H9 (cell line): ENCODE data around the gene UBP1. TPM values are rescaled to one million over a fixed set of nuclear protein-coding genes. Genes with fewer than 3 reads are reported as not detected.

ENCODE experiments used
- DNase-seq: peaks from one replicate; pipeline ENCODE4 v3.0.0-alpha.2; 2017
- H2AFZ ChIP-seq: one replicate; pipeline ENCODE4 v1.6.1; 2013; ENCODE audit warnings: mild to moderate bottlenecking, low read length, control low read depth, moderate library complexity
- H2AK5ac ChIP-seq: 2 replicates; pipeline ENCODE4 v1.6.1; 2013; ENCODE audit warnings: low read length, control low read depth, mixed read lengths; ENCODE audit not compliant: insufficient read length
- H2BK120ac ChIP-seq: one replicate; pipeline ENCODE4 v1.6.1; 2013; ENCODE audit warnings: low read depth, mild to moderate bottlenecking, low read length, control low read depth, inconsistent platforms; ENCODE audit not compliant: poor library complexity, severe bottlenecking
- H2BK12ac ChIP-seq: 2 replicates; pipeline ENCODE4 v1.6.1; 2013; ENCODE audit warnings: low read length, control low read depth, mixed read lengths, low read depth; ENCODE audit not compliant: insufficient read length
- H2BK15ac ChIP-seq: 2 replicates; pipeline ENCODE4 v1.6.1; 2013; ENCODE audit warnings: low read depth, low read length, control low read depth
- H2BK20ac ChIP-seq: one replicate; pipeline ENCODE4 v1.6.1; 2013; ENCODE audit warnings: low read depth, mild to moderate bottlenecking, low read length, control low read depth, inconsistent platforms; ENCODE audit not compliant: poor library complexity, severe bottlenecking
- H2BK5ac ChIP-seq: 2 replicates; pipeline ENCODE4 v1.6.1; 2013; ENCODE audit warnings: low read length, control low read depth, mixed read lengths; ENCODE audit not compliant: insufficient read length
- H3K14ac ChIP-seq: 2 replicates; pipeline ENCODE4 v1.6.1; 2013; ENCODE audit warnings: low read length, control low read depth; ENCODE audit not compliant: insufficient read depth
- H3K18ac ChIP-seq: 2 replicates; pipeline ENCODE4 v1.6.1; 2013; ENCODE audit warnings: low read depth, mild to moderate bottlenecking, mixed read lengths, low read length, control low read depth; ENCODE audit not compliant: insufficient read length
- H3K23ac ChIP-seq: 2 replicates; pipeline ENCODE4 v1.6.1; 2013; ENCODE audit warnings: low read length, control low read depth, mixed read lengths, low read depth; ENCODE audit not compliant: insufficient read length
- H3K23me2 ChIP-seq: 2 replicates; pipeline ENCODE4 v1.6.1; 2013; ENCODE audit warnings: low read depth, mild to moderate bottlenecking, mixed read lengths, low read length, control low read depth; ENCODE audit not compliant: insufficient read length, poor library complexity, severe bottlenecking
- H3K27ac ChIP-seq: 2 replicates; pipeline ENCODE4 v1.5.1; 2013; ENCODE audit warnings: low read length, control low read depth, mixed read lengths, low read depth; ENCODE audit not compliant: insufficient read length
- H3K27me3 ChIP-seq: 2 replicates; pipeline ENCODE4 v1.6.1; 2013; ENCODE audit warnings: low read length, control low read depth, inconsistent platforms; ENCODE audit not compliant: insufficient read depth
- H3K4ac ChIP-seq: 2 replicates; pipeline ENCODE4 v1.6.1; 2013; ENCODE audit warnings: low read depth, mild to moderate bottlenecking, control low read depth, inconsistent platforms, low read length, moderate library complexity
- H3K4me1 ChIP-seq: 2 replicates; pipeline ENCODE4 v1.6.1; 2013; ENCODE audit warnings: low read length, control low read depth, inconsistent platforms; ENCODE audit not compliant: insufficient read depth
- H3K4me2 ChIP-seq: 2 replicates; pipeline ENCODE4 v1.6.1; 2013; ENCODE audit warnings: low read length, control low read depth, mixed read lengths; ENCODE audit not compliant: insufficient read length, insufficient read depth
- H3K56ac ChIP-seq: 2 replicates; pipeline ENCODE4 v1.6.1; 2013; ENCODE audit warnings: low read depth, mild to moderate bottlenecking, mixed read lengths, low read length, control low read depth; ENCODE audit not compliant: insufficient read length
- H3K79me1 ChIP-seq: 2 replicates; pipeline ENCODE4 v1.6.1; 2013; ENCODE audit warnings: low read depth, mild to moderate bottlenecking, moderate library complexity, low read length, control low read depth, inconsistent platforms; ENCODE audit not compliant: insufficient read depth, poor library complexity, severe bottlenecking
- H3K79me2 ChIP-seq: 2 replicates; pipeline ENCODE4 v1.6.1; 2013; ENCODE audit warnings: low read length, control low read depth, inconsistent platforms; ENCODE audit not compliant: insufficient read depth
- H3K9ac ChIP-seq: 2 replicates; pipeline ENCODE4 v1.6.1; 2013; ENCODE audit warnings: low read length, control low read depth, mixed read lengths; ENCODE audit not compliant: insufficient read length; ENCODE audit errors: extremely low read depth
- H3K9me3 ChIP-seq: one replicate; pipeline ENCODE4 v1.6.1; 2013; ENCODE audit warnings: low read depth, low read length, inconsistent platforms; ENCODE audit not compliant: control insufficient read depth
- H3T11ph ChIP-seq: one replicate; pipeline ENCODE4 v1.6.1; 2013; ENCODE audit warnings: mild to moderate bottlenecking, low read length, control low read depth, inconsistent platforms
- H4K20me1 ChIP-seq: one replicate; pipeline ENCODE4 v1.6.1; 2013; ENCODE audit not compliant: control insufficient read depth, insufficient read length, insufficient read depth
- H4K5ac ChIP-seq: 2 replicates; pipeline ENCODE4 v1.6.1; 2013; ENCODE audit warnings: low read depth, mild to moderate bottlenecking, mixed read lengths, low read length, control low read depth; ENCODE audit not compliant: insufficient read length
- H4K8ac ChIP-seq: replicated peaks from 2 replicates; pipeline ENCODE4 v1.6.1; 2013; ENCODE audit warnings: low read length, control low read depth, mixed read lengths, low read depth; ENCODE audit not compliant: insufficient read length
- H4K91ac ChIP-seq: 2 replicates; pipeline ENCODE4 v1.6.1; 2013; ENCODE audit warnings: low read depth, mild to moderate bottlenecking, moderate library complexity, mixed read lengths, low read length, control low read depth; ENCODE audit not compliant: insufficient read length
- H3K27ac Mint-ChIP-seq, 3 experiments: 2 replicates in 2 of 3; 3 replicates in 1 of 3; pipeline ENCODE4 v1.8.0; 2020 to 2021; ENCODE audit warnings: mixed read lengths in 3 of 3, mild to moderate bottlenecking in 1 of 3, moderate library complexity in 1 of 3
- H3K27me3 Mint-ChIP-seq: 2 replicates; pipeline ENCODE4 v1.8.0; 2021; ENCODE audit warnings: low read depth, mild to moderate bottlenecking, moderate library complexity, mixed read lengths
- H3K36me3 Mint-ChIP-seq, 3 experiments: 2 replicates in 2 of 3; 3 replicates in 1 of 3; pipeline ENCODE4 v1.8.0; 2020 to 2021; ENCODE audit warnings: low read depth in 3 of 3, mixed read lengths in 3 of 3; ENCODE audit not compliant: insufficient read depth in 1 of 3
- H3K4me1 Mint-ChIP-seq, 2 experiments: 2 replicates each; pipeline ENCODE4 v1.8.0; 2020; ENCODE audit warnings: mixed read lengths in 2 of 2
- H3K4me3 Mint-ChIP-seq, 2 experiments: 2 replicates in 1 of 2; 3 replicates in 1 of 2; pipeline ENCODE4 v1.8.0; 2020 to 2021; ENCODE audit warnings: mild to moderate bottlenecking in 2 of 2, mixed read lengths in 2 of 2, moderate library complexity in 1 of 2
- H3K9me3 Mint-ChIP-seq, 2 experiments: 2 replicates in 1 of 2; 3 replicates in 1 of 2; pipeline ENCODE4 v1.8.0; 2020; ENCODE audit warnings: mild to moderate bottlenecking in 2 of 2, mixed read lengths in 2 of 2, moderate library complexity in 1 of 2
- CTCF ChIP-seq: fragments of 200-600 bp; sonication (generic); conservative IDR thresholded peaks from 3 replicates; pipeline ENCODE4 v1.8.0; 2021; ENCODE audit warnings: antibody characterized with exemption, mild to moderate bottlenecking
- WGBS: extraction: QIAGEN DNeasy Blood & Tissue Kit; methylation state at CpG from one replicate; pipeline ENCODE4 v1.1.7; 2013; ENCODE audit warnings: missing lambda C conversion rate, low lambda C conversion rate, mixed read lengths; ENCODE audit not compliant: insufficient read length; ENCODE audit errors: extremely low coverage; 5-methylcytosine and 5-hydroxymethylcytosine counted together
- total RNA-seq: library from RNA; stranded (reverse); gene quantifications from 2 replicates; pipeline ENCODE4 v1.2.1, GENCODE V29; 2021

Gene UBP1
- total RNA-seq, 1 experiment from 2014 or later, result 103 TPM

GRCh38 chr3:33377931-33378330, 62.3 kb downstream of the UBP1 start:
- Histone ChIP-seq H3T11ph (no peak overlapping the region), H3K56ac (no peak overlapping the region), H2BK20ac (no peak overlapping the region), H2BK12ac (no peak overlapping the region), H2BK15ac (no peak overlapping the region), H4K5ac (no peak overlapping the region), H4K8ac (no peak overlapping the region), H3K27me3 (no peaks in the 10 kb centered on the region), H3K23me2 (no peaks in the 10 kb centered on the region), H3K79me2 (no peaks in the 10 kb centered on the region), H3K79me1 (no peaks in the 10 kb centered on the region), H3K4ac (no peak overlapping the region), H2BK5ac (no peak overlapping the region), H3K27ac (no peak overlapping the region), H2BK120ac (no peak overlapping the region), H3K9ac (no peak overlapping the region), H4K20me1 (no peaks in the 10 kb centered on the region), H3K23ac (no peak overlapping the region), H2AFZ (no peak overlapping the region), H3K4me1 (no peaks in the 10 kb centered on the region), H3K14ac (no peak overlapping the region), H3K18ac (no peak overlapping the region), H4K91ac (no peak overlapping the region), H3K9me3 (no peaks in the 10 kb centered on the region), H3K4me2 (no peak overlapping the region), H2AK5ac (no peak overlapping the region)
- Mint-ChIP-seq H3K4me1 (peaks cover 12 to 13% of the 10 kb centered on the region in 2 experiments), H3K36me3 (peaks cover 0 to 11% (median 0%) of the 10 kb centered on the region in 3 experiments; a peak in 4 of 7 replicates), H3K27ac (peak overlapping the region in 2 of 3 experiments; percentile 14 to 34; a peak in 2 of 7 replicates), H3K9me3 (no peaks in the 10 kb centered on the region), H3K4me3 (no peak overlapping the region), H3K27me3 (no peaks in the 10 kb centered on the region)
- no CpG with 5 or more reads among the region's 3 CpGs for WGBS
- TF ChIP-seq CTCF, result no peak
- DNase-seq, result no peak
